ENCODE measurements around the gene FAM13A.

The FAM13A gene

GRCh38 chr4:88794087-88794690, 262.8 kb downstream of the FAM13A start:
- peaks cover 7 to 19% of the 10 kb centered on the region in 2 donors for H3K36me3 ChIP-seq (ENCODE audit: control insufficient read depth in 1 of 2, insufficient read depth in 2 of 2, low read length in 2 of 2)
- H3K27ac ChIP-seq (ENCODE audit: low read length), result no peak overlapping the region
- H3K4me3 ChIP-seq (ENCODE audit: low read depth in 1 of 2, low read length in 2 of 2), result no peak overlapping the region
- no peaks in the 10 kb centered on the region for H3K27me3 ChIP-seq (ENCODE audit: low read depth, low read length)
- H3K4me1 ChIP-seq (ENCODE audit: control insufficient read depth in 1 of 2, insufficient read depth in 2 of 2, low read length in 2 of 2), result peaks cover 0 to 4% of the 10 kb centered on the region in 2 donors
- H3K9me3 ChIP-seq (ENCODE audit: control insufficient read depth in 1 of 2, low read length in 2 of 2), result no peaks in the 10 kb centered on the region

GRCh38 chr4:88793475-88793874, 263.5 kb downstream of the FAM13A start:
- Histone ChIP-seq H3K27ac (ENCODE audit: low read length) (no peak overlapping the region), H3K27me3 (ENCODE audit: low read depth, low read length) (no peaks in the 10 kb centered on the region), H3K36me3 (ENCODE audit: control insufficient read depth in 1 of 2, insufficient read depth in 2 of 2, low read length in 2 of 2) (peaks cover 10 to 19% of the 10 kb centered on the region in 2 donors), H3K4me1 (ENCODE audit: control insufficient read depth in 1 of 2, insufficient read depth in 2 of 2, low read length in 2 of 2) (peaks cover 0 to 4% of the 10 kb centered on the region in 2 donors), H3K4me3 (ENCODE audit: low read depth in 1 of 2, low read length in 2 of 2) (no peak overlapping the region), H3K9me3 (ENCODE audit: control insufficient read depth in 1 of 2, low read length in 2 of 2) (no peaks in the 10 kb centered on the region)

DNA sequence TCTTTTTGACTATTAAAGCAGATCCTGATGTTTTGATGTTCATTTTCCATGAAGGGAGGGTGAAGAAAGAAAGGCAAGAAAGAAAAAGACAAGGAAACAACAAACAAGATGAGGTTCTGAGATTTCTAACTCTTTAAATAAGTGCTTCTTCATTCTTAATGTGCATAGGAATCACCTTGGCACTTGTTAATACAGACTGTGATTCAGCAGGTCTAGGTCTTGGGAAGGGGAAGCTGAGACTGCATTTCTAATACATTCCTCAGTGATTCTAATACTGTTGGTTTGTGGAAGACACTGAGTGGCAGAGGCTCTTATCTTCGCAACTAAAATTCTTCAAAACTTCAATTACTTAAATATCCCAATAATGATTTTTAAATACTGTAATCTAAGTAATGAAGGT, 264.2 kb downstream of the FAM13A start:
- peak overlapping the region; percentile 44 for H3K27ac ChIP-seq (ENCODE audit: low read length)
- no peak overlapping the region for H3K4me3 ChIP-seq (ENCODE audit: low read depth in 1 of 2, low read length in 2 of 2)
- H3K4me1 ChIP-seq (ENCODE audit: control insufficient read depth in 1 of 2, insufficient read depth in 2 of 2, low read length in 2 of 2), result peaks cover 0 to 4% of the 10 kb centered on the region in 2 donors
- no peaks in the 10 kb centered on the region for H3K27me3 ChIP-seq (ENCODE audit: low read depth, low read length)
- no peaks in the 10 kb centered on the region for H3K9me3 ChIP-seq (ENCODE audit: control insufficient read depth in 1 of 2, low read length in 2 of 2)
- peaks cover 14 to 16% of the 10 kb centered on the region in 2 donors for H3K36me3 ChIP-seq (ENCODE audit: control insufficient read depth in 1 of 2, insufficient read depth in 2 of 2, low read length in 2 of 2)

GRCh38 chr4:88792268-88792781, 264.7 kb downstream of the FAM13A start:
- Histone ChIP-seq H3K4me1 (ENCODE audit: control insufficient read depth in 1 of 2, insufficient read depth in 2 of 2, low read length in 2 of 2) (peaks cover 0 to 4% of the 10 kb centered on the region in 2 donors), H3K4me3 (ENCODE audit: low read depth in 1 of 2, low read length in 2 of 2) (no peak overlapping the region), H3K27ac (ENCODE audit: low read length) (peak overlapping the region; percentile 44), H3K9me3 (ENCODE audit: control insufficient read depth in 1 of 2, low read length in 2 of 2) (no peaks in the 10 kb centered on the region), H3K27me3 (ENCODE audit: low read depth, low read length) (no peaks in the 10 kb centered on the region), H3K36me3 (ENCODE audit: control insufficient read depth in 1 of 2, insufficient read depth in 2 of 2, low read length in 2 of 2) (peaks cover 19 to 20% of the 10 kb centered on the region in 2 donors)

DNA sequence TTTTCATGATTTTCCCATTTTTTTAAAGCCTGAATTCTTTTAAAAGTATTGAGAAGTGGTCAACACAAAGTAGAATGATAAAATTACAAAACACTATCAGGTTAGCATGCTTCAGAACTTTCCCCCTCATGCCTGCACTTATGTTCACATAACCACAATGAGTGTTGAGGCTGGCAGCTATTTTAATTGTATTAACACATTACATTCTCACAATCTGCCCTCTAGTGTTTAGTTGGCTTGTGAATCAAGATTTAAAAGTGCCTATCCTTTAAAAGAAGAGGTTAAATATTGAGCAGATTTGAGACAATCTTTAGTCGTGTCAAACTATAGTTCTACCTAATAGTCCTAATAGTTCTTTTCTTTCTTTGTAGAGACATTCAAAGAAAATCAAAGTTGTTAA, 265.7 kb downstream of the FAM13A start:
- Histone ChIP-seq H3K36me3 (ENCODE audit: control insufficient read depth in 1 of 2, insufficient read depth in 2 of 2, low read length in 2 of 2) (peaks cover 22 to 27% of the 10 kb centered on the region in 2 donors), H3K4me3 (ENCODE audit: low read depth in 1 of 2, low read length in 2 of 2) (no peak overlapping the region), H3K9me3 (ENCODE audit: control insufficient read depth in 1 of 2, low read length in 2 of 2) (no peaks in the 10 kb centered on the region), H3K27ac (ENCODE audit: low read length) (no peak overlapping the region), H3K27me3 (ENCODE audit: low read depth, low read length) (no peaks in the 10 kb centered on the region), H3K4me1 (ENCODE audit: control insufficient read depth in 1 of 2, insufficient read depth in 2 of 2, low read length in 2 of 2) (peaks cover 0 to 4% of the 10 kb centered on the region in 2 donors)

DNA sequence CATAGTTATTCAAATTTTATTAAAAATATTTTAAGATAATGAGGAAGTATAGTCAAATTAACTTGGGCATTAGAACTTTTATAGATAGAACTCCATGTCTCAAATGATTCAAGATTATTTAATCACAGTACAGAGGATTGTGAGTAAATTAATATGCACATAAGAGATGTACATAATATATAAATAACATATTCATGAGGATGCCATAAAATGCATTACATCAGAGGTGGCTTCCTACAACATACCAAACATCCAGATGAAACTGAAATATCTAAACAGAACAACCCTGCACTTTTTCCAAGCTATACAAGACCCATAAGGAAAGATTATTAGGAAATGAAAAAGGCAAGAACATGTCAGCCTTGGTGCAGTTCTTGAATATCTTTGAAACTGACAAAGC, 268.1 kb downstream of the FAM13A start:
- H3K36me3 ChIP-seq (ENCODE audit: control insufficient read depth in 1 of 2, insufficient read depth in 2 of 2, low read length in 2 of 2), result peaks cover 32 to 41% of the 10 kb centered on the region in 2 donors
- H3K4me3 ChIP-seq (ENCODE audit: low read depth in 1 of 2, low read length in 2 of 2), result no peak overlapping the region
- H3K9me3 ChIP-seq (ENCODE audit: control insufficient read depth in 1 of 2, low read length in 2 of 2), result no peaks in the 10 kb centered on the region
- no peak overlapping the region for H3K27ac ChIP-seq (ENCODE audit: low read length)
- peaks cover 0 to 4% of the 10 kb centered on the region in 2 donors for H3K4me1 ChIP-seq (ENCODE audit: control insufficient read depth in 1 of 2, insufficient read depth in 2 of 2, low read length in 2 of 2)
- no peaks in the 10 kb centered on the region for H3K27me3 ChIP-seq (ENCODE audit: low read depth, low read length)

- Histone ChIP-seq H3K9me3 (ENCODE audit: control insufficient read depth in 1 of 2, low read length in 2 of 2) (no peaks in the 10 kb centered on the region), H3K36me3 (ENCODE audit: control insufficient read depth in 1 of 2, insufficient read depth in 2 of 2, low read length in 2 of 2) (peaks cover 32 to 46% of the 10 kb centered on the region in 2 donors), H3K27me3 (ENCODE audit: low read depth, low read length) (no peaks in the 10 kb centered on the region), H3K4me1 (ENCODE audit: control insufficient read depth in 1 of 2, insufficient read depth in 2 of 2, low read length in 2 of 2) (peaks cover 0 to 4% of the 10 kb centered on the region in 2 donors), H3K27ac (ENCODE audit: low read length) (no peak overlapping the region), H3K4me3 (ENCODE audit: low read depth in 1 of 2, low read length in 2 of 2) (no peak overlapping the region)
Observed at GRCh38 chr4:88788424-88788823, 268.6 kb downstream of the FAM13A start.

- Histone ChIP-seq H3K4me3 (ENCODE audit: low read depth in 1 of 2, low read length in 2 of 2) (no peak overlapping the region), H3K27me3 (ENCODE audit: low read depth, low read length) (no peaks in the 10 kb centered on the region), H3K36me3 (ENCODE audit: control insufficient read depth in 1 of 2, insufficient read depth in 2 of 2, low read length in 2 of 2) (peaks cover 28 to 35% of the 10 kb centered on the region in 2 donors), H3K4me1 (ENCODE audit: control insufficient read depth in 1 of 2, insufficient read depth in 2 of 2, low read length in 2 of 2) (no peaks in the 10 kb centered on the region), H3K9me3 (ENCODE audit: control insufficient read depth in 1 of 2, low read length in 2 of 2) (no peaks in the 10 kb centered on the region), H3K27ac (ENCODE audit: low read length) (no peak overlapping the region)
Observed at GRCh38 chr4:88786011-88786410, 271.0 kb downstream of the FAM13A start.

- Histone ChIP-seq H3K27me3 (ENCODE audit: low read depth, low read length) (no peaks in the 10 kb centered on the region), H3K4me1 (ENCODE audit: control insufficient read depth in 1 of 2, insufficient read depth in 2 of 2, low read length in 2 of 2) (no peaks in the 10 kb centered on the region), H3K36me3 (ENCODE audit: control insufficient read depth in 1 of 2, insufficient read depth in 2 of 2, low read length in 2 of 2) (peaks cover 14 to 15% of the 10 kb centered on the region in 2 donors), H3K27ac (ENCODE audit: low read length) (no peak overlapping the region), H3K4me3 (ENCODE audit: low read depth in 1 of 2, low read length in 2 of 2) (no peak overlapping the region), H3K9me3 (ENCODE audit: control insufficient read depth in 1 of 2, low read length in 2 of 2) (no peaks in the 10 kb centered on the region)
Observed at GRCh38 chr4:88780389-88780788, 276.6 kb downstream of the FAM13A start.

DNA sequence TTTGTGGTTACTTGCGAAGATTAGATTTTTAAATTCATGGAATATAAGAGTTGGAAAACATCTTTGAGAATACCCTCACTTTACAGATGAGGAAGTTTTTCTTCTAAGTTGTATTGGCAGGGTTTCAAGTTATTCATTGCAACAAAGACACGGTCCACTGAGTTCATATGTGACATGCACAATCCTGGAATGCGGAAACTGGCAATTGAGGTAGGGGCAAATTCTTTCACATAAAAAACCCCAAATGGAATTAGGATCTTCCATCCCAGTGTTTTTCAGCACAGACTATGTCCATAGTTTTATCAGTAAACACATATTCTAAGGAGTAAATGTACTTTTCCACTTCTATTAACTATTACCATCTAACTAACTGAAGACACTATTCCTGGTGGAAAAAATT, 277.6 kb downstream of the FAM13A start:
- H3K9me3 ChIP-seq (ENCODE audit: control insufficient read depth in 1 of 2, low read length in 2 of 2), result no peaks in the 10 kb centered on the region
- H3K4me1 ChIP-seq (ENCODE audit: control insufficient read depth in 1 of 2, insufficient read depth in 2 of 2, low read length in 2 of 2), result no peaks in the 10 kb centered on the region
- no peak overlapping the region for H3K27ac ChIP-seq (ENCODE audit: low read length)
- no peak overlapping the region for H3K4me3 ChIP-seq (ENCODE audit: low read depth in 1 of 2, low read length in 2 of 2)
- peaks cover 12 to 13% of the 10 kb centered on the region in 2 donors for H3K36me3 ChIP-seq (ENCODE audit: control insufficient read depth in 1 of 2, insufficient read depth in 2 of 2, low read length in 2 of 2)
- no peaks in the 10 kb centered on the region for H3K27me3 ChIP-seq (ENCODE audit: low read depth, low read length)

DNA sequence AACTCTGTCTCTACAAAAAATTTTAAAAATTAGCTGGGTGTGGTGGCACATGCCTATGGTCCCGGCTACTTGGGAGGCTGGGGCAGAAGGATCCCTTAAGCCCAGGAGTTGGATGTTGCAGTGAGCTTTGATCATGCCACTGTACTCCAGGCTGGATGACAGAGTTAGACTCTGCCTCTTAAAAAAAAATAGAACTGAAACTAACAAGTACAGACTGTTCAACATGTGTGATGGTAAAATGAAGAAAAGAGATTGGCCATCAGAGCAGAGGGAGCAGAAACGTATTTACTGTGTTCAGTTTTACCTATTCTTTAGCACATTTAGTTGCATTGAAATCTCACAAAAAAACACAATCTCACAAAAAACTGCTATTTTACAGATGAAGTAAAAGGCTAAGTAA, 281.5 kb downstream of the FAM13A start:
- Histone ChIP-seq H3K4me1 (ENCODE audit: control insufficient read depth in 1 of 2, insufficient read depth in 2 of 2, low read length in 2 of 2) (no peaks in the 10 kb centered on the region), H3K27me3 (ENCODE audit: low read depth, low read length) (no peaks in the 10 kb centered on the region), H3K9me3 (ENCODE audit: control insufficient read depth in 1 of 2, low read length in 2 of 2) (no peaks in the 10 kb centered on the region), H3K36me3 (ENCODE audit: control insufficient read depth in 1 of 2, insufficient read depth in 2 of 2, low read length in 2 of 2) (peaks cover 10 to 21% of the 10 kb centered on the region in 2 donors), H3K4me3 (ENCODE audit: low read depth in 1 of 2, low read length in 2 of 2) (no peak overlapping the region), H3K27ac (ENCODE audit: low read length) (no peak overlapping the region)

GRCh38 chr4:88775026-88775425, 282.0 kb downstream of the FAM13A start:
- Histone ChIP-seq H3K4me3 (ENCODE audit: low read depth in 1 of 2, low read length in 2 of 2) (no peak overlapping the region), H3K4me1 (ENCODE audit: control insufficient read depth in 1 of 2, insufficient read depth in 2 of 2, low read length in 2 of 2) (no peaks in the 10 kb centered on the region), H3K27ac (ENCODE audit: low read length) (no peak overlapping the region), H3K36me3 (ENCODE audit: control insufficient read depth in 1 of 2, insufficient read depth in 2 of 2, low read length in 2 of 2) (peaks cover 13 to 21% of the 10 kb centered on the region in 2 donors), H3K9me3 (ENCODE audit: control insufficient read depth in 1 of 2, low read length in 2 of 2) (no peaks in the 10 kb centered on the region), H3K27me3 (ENCODE audit: low read depth, low read length) (no peaks in the 10 kb centered on the region)
